Motor neuron (in vitro differentiated cells): Measurements from ENCODE around the gene CIB1. TPM values are rescaled to one million over a fixed set of nuclear protein-coding genes. Genes with fewer than 3 reads are reported as not detected.

Source experiments
- ATAC-seq, 8 experiments: fragments of 200-7000 bp; cut with Tn5 transposase; replicated peaks in 6 of 8; 2 replicates each; pipeline ENCODE4 v1.8.0; 2021; ENCODE audit warnings: mild to moderate bottlenecking in 8 of 8, moderate library complexity in 8 of 8
- H3K27ac ChIP-seq, 2 donors: fragments of 250-450 bp; sonication (Bioruptor Pico); 2 replicates each; pipeline ENCODE4 v1.9.0; 2021; ENCODE audit warnings: antibody characterized with exemption in 2 of 2, mild to moderate bottlenecking in 2 of 2, moderate library complexity in 1 of 2
- H3K4me1 ChIP-seq, 2 donors: fragments of 250-450 bp; sonication (Bioruptor Pico); replicated peaks in 1 of 2; 2 replicates each; pipeline ENCODE4 v1.6.1; 2021; ENCODE audit warnings: antibody characterized with exemption in 2 of 2, mild to moderate bottlenecking in 2 of 2, moderate library complexity in 1 of 2
- H3K4me3 ChIP-seq, 5 donors: fragments of 250-450 bp; sonication (Bioruptor Pico); 2 replicates each; pipeline ENCODE4 v1.9.0; 2021; ENCODE audit warnings: antibody characterized with exemption in 5 of 5, mild to moderate bottlenecking in 5 of 5, moderate library complexity in 4 of 5
- WGBS, 10 experiments: fragments of 450-650 bp; shearing (Covaris generic); methylation state at CpG; one replicate each; pipeline ENCODE4 v1.0.0; 2022; 5-methylcytosine and 5-hydroxymethylcytosine counted together
- in situ Hi-C, 9 experiments: fragments of 400-800 bp; cut with MboI; loops; one replicate each; pipeline ENCODE4 v1.15.0; 2021; ENCODE audit warnings: low sequenced_read_pairs in 9 of 9, low pct_unique_long_range_greater_than_20kb in 2 of 9; ENCODE audit not compliant: unreplicated experiment in 9 of 9
- total RNA-seq, 8 experiments: library from RNA; unstranded; fragments of 300-600 nt; gene quantifications; 2 replicates each; pipeline versions ENCODE4 v1.2.3 to v1.2.4, GENCODE V29; 2022

The CIB1 gene
- total RNA-seq, 8 experiments from 2014 or later, result 12.6 to 61.8 (median 38.8) TPM

- in situ Hi-C loops, result no loop called here
- no peak overlapping the region for H3K27ac ChIP-seq
- H3K4me1 ChIP-seq, result peaks cover 3 to 4% of the 10 kb centered on the region in 2 donors
- H3K4me3 ChIP-seq, result peak overlapping the region in 2 of 5 donors; percentile 56 to 88
- ATAC-seq, result no peak
- 60 to 100% (median 85%) methylated on average over 2 to 12 of the region's 13 CpGs; no CpG with 5 or more reads in 4 of the 10 experiments for WGBS, 10 experiments
These were observed 1.5 kb downstream of the CIB1 start for GRCh38 chr15:90232196-90232595.

GRCh38 chr15:90231028-90232017 is 2.4 kb downstream of the CIB1 start:
- Histone ChIP-seq H3K27ac (no peak overlapping the region), H3K4me3 (no peak overlapping the region), H3K4me1 (peaks cover 3 to 4% of the 10 kb centered on the region in 2 donors)
- 72 to 100% (median 79%) methylated on average over 3 to 17 of the region's 27 CpGs; no CpG with 5 or more reads in 2 of the 10 experiments for WGBS, 10 experiments
- ATAC-seq, result no peak
- in situ Hi-C loops, result no loop called here

DNA sequence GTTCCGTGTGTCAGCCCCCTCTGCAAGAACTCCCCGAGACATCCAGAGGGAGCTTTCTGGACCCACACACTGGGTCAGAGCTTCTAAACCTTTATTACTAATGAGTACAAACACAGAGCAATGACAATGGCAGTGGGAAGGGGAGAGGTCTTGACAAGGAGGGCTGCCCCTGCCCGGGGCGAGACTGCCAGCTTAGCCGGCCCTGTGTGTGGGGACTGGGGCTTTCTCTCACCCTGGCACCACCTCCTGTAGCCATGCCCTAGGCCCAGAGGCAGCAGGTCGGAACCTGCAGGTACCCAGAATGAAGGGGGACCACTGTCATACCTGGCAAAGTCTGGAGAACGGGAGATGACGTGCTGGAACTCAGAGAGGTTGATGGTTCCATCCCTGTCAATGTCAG is 3.1 kb downstream of the CIB1 start:
- in situ Hi-C loops, result no loop called here
- Histone ChIP-seq H3K4me1 (peaks cover 3 to 4% of the 10 kb centered on the region in 2 donors), H3K27ac (no peak overlapping the region), H3K4me3 (no peak overlapping the region)
- no peak for ATAC-seq
- 62 to 78% (median 70%) methylated on average over 2 to 3 of the region's 8 CpGs; no CpG with 5 or more reads in 7 of the 10 experiments for WGBS, 10 experiments

DNA sequence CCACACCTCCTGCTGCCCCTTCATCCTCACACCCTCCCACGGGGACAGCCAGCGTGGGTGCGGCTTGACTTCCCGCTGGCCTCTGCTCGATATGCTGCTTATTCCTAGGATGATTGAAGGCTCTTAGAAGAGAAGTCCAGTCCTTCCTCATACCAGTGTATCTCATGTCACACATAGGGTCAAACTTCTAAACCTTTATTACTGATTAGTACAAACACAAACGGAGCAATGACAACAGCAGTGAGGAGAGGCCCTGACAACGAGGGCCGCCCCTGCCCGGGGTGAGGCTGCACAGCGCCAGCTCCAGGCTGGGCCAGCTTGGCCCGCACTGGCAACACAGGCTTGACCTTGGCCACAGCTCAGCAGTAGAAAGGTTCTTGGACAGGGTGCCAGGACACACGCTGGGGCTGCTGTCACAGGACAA is 3.7 kb downstream of the CIB1 start:
- no peak for ATAC-seq
- WGBS, 10 experiments, result 67 to 100% (median 82%) methylated on average over 1 to 7 of the region's 12 CpGs; no CpG with 5 or more reads in 4 of the 10 experiments
- Histone ChIP-seq H3K27ac (no peak overlapping the region), H3K4me1 (peaks cover 3 to 4% of the 10 kb centered on the region in 2 donors), H3K4me3 (no peak overlapping the region)
- in situ Hi-C loops, result no loop called here

GRCh38 chr15:90228960-90229359 is 4.8 kb downstream of the CIB1 start:
- no peak overlapping the region for H3K4me3 ChIP-seq
- H3K4me1 ChIP-seq, result no peaks in the 10 kb centered on the region
- in situ Hi-C loops, result loop anchor here in 1 of 9 experiments (10.0 kb wide), 1 partner anchor 64 kb away; no protein-coding TSS in a partner anchor
- 80 to 100% (median 95%) methylated on average over 1 to 2 of the region's 15 CpGs; no CpG with 5 or more reads in 6 of the 10 experiments for WGBS, 10 experiments
- ATAC-seq, result no peak
- no peak overlapping the region for H3K27ac ChIP-seq

- no peak overlapping the region for H3K27ac ChIP-seq
- WGBS, 10 experiments, result 90 to 100% (median 94%) methylated on average over 1 to 5 of the region's 38 CpGs; no CpG with 5 or more reads in 5 of the 10 experiments
- no peak overlapping the region for H3K4me3 ChIP-seq
- ATAC-seq, result peak in 4 of 8 experiments; percentile 11 to 19 (median 14)
- in situ Hi-C loops, result loop anchor here in 1 of 9 experiments (10.0 kb wide), 1 partner anchor 63 kb away; no protein-coding TSS in a partner anchor
- H3K4me1 ChIP-seq, result no peaks in the 10 kb centered on the region
These were observed 5.6 kb downstream of the CIB1 start for GRCh38 chr15:90227816-90228772.

- Histone ChIP-seq H3K27ac (no peak overlapping the region), H3K4me3 (no peak overlapping the region), H3K4me1 (no peaks in the 10 kb centered on the region)
- ATAC-seq, result no peak
- 87 to 100% (median 93%) methylated on average over 1 to 7 of the region's 7 CpGs; no CpG with 5 or more reads in 7 of the 10 experiments for WGBS, 10 experiments
- in situ Hi-C loops, result loop anchor here in 1 of 9 experiments (10.0 kb wide), 1 partner anchor 63 kb away; no protein-coding TSS in a partner anchor
These were observed 6.4 kb downstream of the CIB1 start for GRCh38 chr15:90227336-90227735.

DNA sequence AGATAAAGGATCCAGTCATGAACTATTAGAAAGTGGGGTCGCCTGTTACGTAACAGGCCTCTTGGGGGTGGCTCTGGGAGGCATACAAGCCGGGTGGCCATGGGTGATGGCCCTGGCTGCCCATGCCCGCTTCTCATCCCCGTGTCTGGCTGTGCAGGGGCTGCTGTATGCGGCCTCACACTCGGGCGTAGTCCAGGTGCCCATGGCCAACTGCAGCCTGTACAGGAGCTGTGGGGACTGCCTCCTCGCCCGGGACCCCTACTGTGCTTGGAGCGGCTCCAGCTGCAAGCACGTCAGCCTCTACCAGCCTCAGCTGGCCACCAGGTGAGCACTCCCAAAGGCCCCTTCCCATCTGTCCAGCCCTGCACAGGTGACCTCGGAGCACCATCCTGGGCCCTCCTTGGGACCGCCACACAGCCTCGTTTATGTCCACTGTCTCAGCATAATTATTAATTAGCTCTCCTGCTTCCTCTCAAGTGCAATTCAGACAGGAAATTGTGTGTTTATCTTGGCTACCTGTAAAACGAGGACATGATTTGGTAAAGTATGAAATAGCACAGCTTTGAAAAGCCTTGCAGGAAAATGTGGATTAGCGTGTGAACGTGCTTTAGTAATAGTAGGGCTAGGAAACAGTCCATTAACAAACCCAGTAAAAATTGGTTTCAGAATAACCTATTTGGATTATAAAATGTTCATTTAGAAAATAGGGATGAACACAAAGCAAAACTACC is 8.1 kb downstream of the CIB1 start:
- H3K4me3 ChIP-seq, result no peak overlapping the region
- WGBS, 10 experiments, result 59 to 100% (median 91%) methylated on average over 2 to 10 of the region's 18 CpGs; no CpG with 5 or more reads in 1 of the 10 experiments
- no peaks in the 10 kb centered on the region for H3K4me1 ChIP-seq
- in situ Hi-C loops, result loop anchor here in 1 of 9 experiments (10.0 kb wide), 1 partner anchor 61 kb away; no protein-coding TSS in a partner anchor
- H3K27ac ChIP-seq, result no peak overlapping the region
- ATAC-seq, result no peak

DNA sequence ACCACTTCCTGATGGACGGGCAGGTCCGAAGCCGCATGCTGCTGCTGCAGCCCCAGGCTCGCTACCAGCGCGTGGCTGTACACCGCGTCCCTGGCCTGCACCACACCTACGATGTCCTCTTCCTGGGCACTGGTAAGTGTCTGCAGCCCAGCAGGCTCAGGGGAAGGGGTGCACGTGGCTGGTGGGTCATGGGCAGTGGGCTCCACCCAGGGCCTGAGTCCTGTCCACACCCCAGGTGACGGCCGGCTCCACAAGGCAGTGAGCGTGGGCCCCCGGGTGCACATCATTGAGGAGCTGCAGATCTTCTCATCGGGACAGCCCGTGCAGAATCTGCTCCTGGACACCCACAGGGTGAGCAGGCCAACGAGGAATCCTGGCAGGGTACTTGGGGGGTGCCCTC is 8.7 kb downstream of the CIB1 start:
- no peak for ATAC-seq
- H3K27ac ChIP-seq, result no peak overlapping the region
- no peak overlapping the region for H3K4me3 ChIP-seq
- WGBS, 10 experiments, result 83 to 91% methylated on average over 3 to 6 of the region's 17 CpGs; no CpG with 5 or more reads in 8 of the 10 experiments
- no peaks in the 10 kb centered on the region for H3K4me1 ChIP-seq
- in situ Hi-C loops, result loop anchor here in 1 of 9 experiments (10.0 kb wide), 1 partner anchor 60 kb away; no protein-coding TSS in a partner anchor

DNA sequence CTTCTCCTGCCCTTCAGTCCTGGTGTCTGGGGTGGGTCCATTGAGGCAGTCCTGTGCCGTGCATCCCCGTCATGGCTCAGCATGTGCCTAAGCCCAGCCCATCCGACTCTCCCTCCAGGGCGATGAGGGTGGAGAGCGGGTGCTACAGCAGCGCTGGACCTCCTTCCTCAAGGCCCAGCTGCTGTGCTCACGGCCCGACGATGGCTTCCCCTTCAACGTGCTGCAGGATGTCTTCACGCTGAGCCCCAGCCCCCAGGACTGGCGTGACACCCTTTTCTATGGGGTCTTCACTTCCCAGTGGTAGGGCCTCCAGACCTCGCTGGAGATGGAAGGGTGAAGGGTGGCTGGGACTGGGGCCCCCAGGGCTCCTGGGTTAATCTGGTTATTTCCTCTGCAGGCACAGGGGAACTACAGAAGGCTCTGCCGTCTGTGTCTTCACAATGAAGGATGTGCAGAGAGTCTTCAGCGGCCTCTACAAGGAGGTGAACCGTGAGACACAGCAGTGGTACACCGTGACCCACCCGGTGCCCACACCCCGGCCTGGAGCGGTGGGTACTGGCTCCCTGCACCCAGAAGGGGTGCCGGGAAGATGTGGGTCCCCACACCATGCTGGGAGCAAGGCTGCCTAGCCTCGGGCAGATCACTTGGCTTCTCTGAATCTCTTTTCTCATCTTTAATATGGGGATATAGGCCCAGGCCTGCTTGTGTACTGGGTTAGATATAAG is 10.1 kb downstream of the CIB1 start:
- in situ Hi-C loops, result loop anchor here in 1 of 9 experiments (10.0 kb wide), 1 partner anchor 59 kb away; no protein-coding TSS in a partner anchor
- Histone ChIP-seq H3K27ac (no peak overlapping the region), H3K4me3 (no peak overlapping the region), H3K4me1 (no peaks in the 10 kb centered on the region)
- 69 to 100% (median 93%) methylated on average over 1 to 15 of the region's 22 CpGs; no CpG with 5 or more reads in 2 of the 10 experiments for WGBS, 10 experiments
- no peak for ATAC-seq

GRCh38 chr15:90222547-90222946 is 11.2 kb downstream of the CIB1 start:
- Histone ChIP-seq H3K4me3 (no peak overlapping the region), H3K4me1 (no peaks in the 10 kb centered on the region), H3K27ac (no peak overlapping the region)
- ATAC-seq, result no peak
- WGBS, 10 experiments, result 71 to 100% (median 86%) methylated on average over 1 to 2 of the region's 2 CpGs; no CpG with 5 or more reads in 1 of the 10 experiments
- in situ Hi-C loops, result loop anchor here in 1 of 9 experiments (10.0 kb wide), 1 partner anchor 58 kb away; no protein-coding TSS in a partner anchor
